NCI-H1048 (cell line): Measurements from ENCODE around the gene NINJ1.

ENCODE experiments used
- DNase-seq: peaks from one replicate; lab custom pipeline; 2025; lab: John Stamatoyannopoulos, UW

NINJ1 gene

DNA sequence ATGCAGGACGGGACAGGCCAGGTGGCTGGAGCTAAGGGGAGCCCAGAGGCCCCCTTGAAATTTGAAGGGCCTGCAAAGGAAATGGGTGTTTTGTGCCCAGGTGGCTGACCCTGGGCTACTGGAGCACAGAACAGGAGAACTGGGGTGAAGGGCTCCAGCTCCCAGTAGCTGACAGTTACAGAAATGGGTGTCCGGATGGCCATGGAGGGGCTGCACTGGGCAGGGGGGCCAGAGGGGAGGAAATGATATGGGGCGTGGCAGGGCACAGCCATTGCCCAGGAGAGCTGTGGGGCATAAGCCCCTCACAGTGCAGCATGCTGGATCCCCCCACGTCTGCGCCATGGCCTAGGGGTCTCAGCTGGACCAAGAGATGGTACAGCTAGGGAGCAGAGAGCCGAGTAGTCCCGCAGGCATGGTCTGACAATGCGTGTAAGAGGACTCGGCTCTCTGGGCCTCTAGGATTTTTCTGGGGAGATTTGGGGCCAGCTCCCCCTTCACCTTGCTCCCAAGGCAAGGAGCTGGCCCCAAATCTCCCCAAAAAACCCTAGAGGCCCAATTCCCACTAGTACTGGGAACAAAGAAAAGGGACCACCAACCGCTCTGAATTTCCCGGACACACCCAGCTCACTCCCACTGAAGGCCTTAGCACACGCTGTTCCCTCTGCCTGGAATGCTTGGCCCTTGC lies 45.9 kb downstream of the NINJ1 start:
- no peak for DNase-seq

- DNase-seq: no peak
Observed at GRCh38 chr9:93086447-93087224, 47.4 kb downstream of the NINJ1 start.

GRCh38 chr9:93085676-93086075 lies 48.4 kb downstream of the NINJ1 start:
- no peak for DNase-seq

- no peak for DNase-seq
Observed at GRCh38 chr9:93084471-93084881, 49.6 kb downstream of the NINJ1 start.

GRCh38 chr9:93083592-93084470 lies 50.2 kb downstream of the NINJ1 start:
- DNase-seq: no peak

GRCh38 chr9:93082841-93083411 lies 51.1 kb downstream of the NINJ1 start:
- DNase-seq: no peak

DNA sequence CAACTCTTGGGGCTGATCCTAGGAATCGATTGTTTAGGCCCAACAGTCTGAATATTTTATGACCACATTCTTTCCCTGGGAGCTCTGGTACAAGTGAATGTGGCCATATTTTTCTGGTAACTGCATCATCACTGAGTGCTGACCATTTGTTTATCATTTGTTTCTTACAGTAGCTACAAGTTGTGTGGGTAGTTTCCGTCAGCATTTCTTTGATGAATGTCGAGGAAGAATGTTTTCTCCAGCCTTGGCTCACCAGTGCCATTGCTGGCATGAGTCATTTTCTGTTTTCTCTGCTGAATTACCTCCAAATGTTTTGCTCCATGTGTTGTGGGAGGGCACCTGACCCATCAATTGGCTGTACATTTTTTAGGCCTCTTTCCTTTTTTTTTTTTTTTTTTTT lies 52.1 kb downstream of the NINJ1 start:
- DNase-seq: no peak

DNA sequence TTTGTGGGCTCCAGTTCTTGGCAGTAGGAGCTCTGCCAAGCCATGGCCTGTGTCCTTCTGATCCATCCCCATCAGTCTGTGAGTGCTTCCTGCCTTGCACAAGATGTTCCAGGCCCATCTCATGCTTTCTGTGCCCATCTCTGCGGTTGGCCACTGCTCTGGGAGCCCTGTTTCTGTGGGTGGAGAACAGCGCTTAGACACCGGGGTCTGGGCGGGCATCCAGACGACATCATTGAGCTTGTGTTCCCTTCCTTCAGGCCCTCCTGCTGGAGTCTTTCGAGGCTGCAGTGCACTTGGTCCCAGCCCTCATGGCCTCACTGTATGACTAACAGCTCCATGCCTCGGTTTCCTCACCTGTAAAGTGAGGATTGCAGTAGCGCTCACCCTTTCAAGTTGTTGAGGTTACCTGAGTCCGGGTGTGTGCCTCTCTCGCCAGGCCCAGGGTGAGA lies 52.9 kb downstream of the NINJ1 start:
- no peak for DNase-seq

DNA sequence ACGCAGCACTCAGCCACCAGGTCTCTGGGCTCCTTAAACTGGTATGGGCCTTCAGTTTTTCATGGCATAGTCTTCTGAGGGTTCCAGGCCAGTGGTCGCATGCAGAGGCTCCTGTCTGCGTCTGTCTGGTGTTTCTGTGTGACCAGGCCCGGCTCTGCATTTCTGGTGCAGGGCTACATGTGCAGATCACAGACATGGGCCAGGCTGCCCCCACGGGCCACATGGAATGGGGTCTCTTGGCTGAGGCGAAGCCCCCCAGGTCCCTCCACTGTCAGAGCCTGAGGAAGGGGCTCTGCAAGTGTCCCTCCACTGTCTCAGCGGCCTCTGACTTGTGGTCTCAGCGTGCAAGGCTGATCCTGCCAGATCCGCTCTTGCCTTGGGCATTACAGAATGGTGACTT lies 53.6 kb downstream of the NINJ1 start:
- no peak for DNase-seq

- DNase-seq: no peak
Observed at GRCh38 chr9:93079371-93079770, 54.7 kb downstream of the NINJ1 start.

- DNase-seq: no peak
Observed at GRCh38 chr9:93077811-93078210, 56.2 kb downstream of the NINJ1 start.

- no peak for DNase-seq
Observed at GRCh38 chr9:93077367-93077766, 56.7 kb downstream of the NINJ1 start.

GRCh38 chr9:93076792-93077128 lies 57.3 kb downstream of the NINJ1 start:
- DNase-seq: no peak

- DNase-seq: no peak
Observed at GRCh38 chr9:93076101-93076791, 57.8 kb downstream of the NINJ1 start.

- no peak for DNase-seq
Observed at GRCh38 chr9:93072383-93072795, 61.7 kb downstream of the NINJ1 start.
